ENCODE data around the gene HPCAL4.

- no peak for TF ChIP-seq CTCF (IDR thresholded peaks at IDR 0.05)
- TF ChIP-seq POLR2A (IDR thresholded peaks at IDR 0.05; ENCODE audit: low read depth) = no peak
- no peak for TF ChIP-seq POLR2AphosphoS5 (IDR thresholded peaks at IDR 0.05)
- no peak for TF ChIP-seq EP300 (IDR thresholded peaks at IDR 0.05)
Observed at GRCh38 chr1:39632323-39632681, 58.9 kb downstream of the HPCAL4 start.

Measured in esophagus muscularis mucosa (tissue), 4 donors.